ENCODE results near the gene CPNE9. TPM values are rescaled to one million over a fixed set of nuclear protein-coding genes. Genes with fewer than 3 reads are reported as not detected.

The CPNE9 gene
- total and polyA plus RNA-seq, 12 donors: 0.46 TPM; not detected in 11

Other genes starting within 250 kb of the CPNE9 start
- not detected for gene LHFPL4, start 150.0 kb upstream of the CPNE9 start, total RNA-seq
- not detected for gene LHFPL4, start 150.0 kb upstream of the CPNE9 start, polyA plus RNA-seq
- gene MTMR14, start 54.3 kb upstream of the CPNE9 start, total RNA-seq: 10 to 100 TPM; 28.9 to 49.6 (median 38.6) TPM
- gene MTMR14, start 54.3 kb upstream of the CPNE9 start, polyA plus RNA-seq: 10 to 100 TPM; 24.2 to 48.4 TPM
- 10 to 100 TPM in 4 of 10 donors, 1 to 10 TPM in 6; 7.3 to 15.1 (median 9.1) TPM for gene BRPF1, start 27.9 kb downstream of the CPNE9 start, total RNA-seq
- gene BRPF1, start 27.9 kb downstream of the CPNE9 start, polyA plus RNA-seq: 1 to 10 TPM; 7.3 to 8.5 TPM
- gene OGG1, start 46.1 kb downstream of the CPNE9 start, total RNA-seq: 10 to 100 TPM in 3 of 10 donors, 1 to 10 TPM in 7; 5.2 to 10.8 (median 8.0) TPM
- 10 to 100 TPM; 11.3 to 15.1 TPM for gene OGG1, start 46.1 kb downstream of the CPNE9 start, polyA plus RNA-seq
- gene CAMK1, start 66.1 kb downstream of the CPNE9 start, total RNA-seq: 10 to 100 TPM in 4 of 10 donors, 1 to 10 TPM in 6; 6.2 to 19.5 (median 8.3) TPM
- 10 to 100 TPM; 18.3 to 27.1 TPM for gene CAMK1, start 66.1 kb downstream of the CPNE9 start, polyA plus RNA-seq
- gene TADA3, start 88.6 kb downstream of the CPNE9 start, total RNA-seq: 10 to 100 TPM; 38.5 to 59.6 (median 42.9) TPM
- 10 to 100 TPM; 48.7 to 51.4 TPM for gene TADA3, start 88.6 kb downstream of the CPNE9 start, polyA plus RNA-seq
- 100 to 1,000 TPM in 1 of 10 donors, 10 to 100 TPM in 9; 40.6 to 111 (median 55.0) TPM for gene ARPC4, start 89.2 kb downstream of the CPNE9 start, total RNA-seq
- gene ARPC4, start 89.2 kb downstream of the CPNE9 start, polyA plus RNA-seq: 100 to 1,000 TPM in 1 of 2 donors, 10 to 100 TPM in 1; 27.9 to 104 TPM
- gene TTLL3, start 106.4 kb downstream of the CPNE9 start, total RNA-seq: 10 to 100 TPM in 7 of 10 donors, 1 to 10 TPM in 3; 8.7 to 20.5 (median 13.7) TPM
- gene TTLL3, start 106.4 kb downstream of the CPNE9 start, polyA plus RNA-seq: 10 to 100 TPM in 1 of 2 donors, 1 to 10 TPM in 1; 6.7 to 35.0 TPM
- gene RPUSD3, start 140.2 kb downstream of the CPNE9 start, total RNA-seq: 10 to 100 TPM; 26.4 to 42.3 (median 29.4) TPM
- 10 to 100 TPM; 43.4 to 45.7 TPM for gene RPUSD3, start 140.2 kb downstream of the CPNE9 start, polyA plus RNA-seq
- gene CIDEC, start 176.4 kb downstream of the CPNE9 start, total RNA-seq: 10 to 100 TPM in 2 of 10 donors, 1 to 10 TPM in 5, under 1 TPM in 2, not detected in 1; 0.27 to 18.3 (median 4.4) TPM
- gene CIDEC, start 176.4 kb downstream of the CPNE9 start, polyA plus RNA-seq: 10 to 100 TPM in 1 of 2 donors, 1 to 10 TPM in 1; 8.0 to 25.3 TPM
- 10 to 100 TPM; 13.8 to 25.0 (median 18.0) TPM for gene JAGN1, start 186.8 kb downstream of the CPNE9 start, total RNA-seq
- gene JAGN1, start 186.8 kb downstream of the CPNE9 start, polyA plus RNA-seq: 10 to 100 TPM; 23.2 to 69.3 TPM
- gene IL17RE, start 199.0 kb downstream of the CPNE9 start, total RNA-seq: 1 to 10 TPM in 4 of 10 donors, under 1 TPM in 6; 0.16 to 2.3 (median 0.92) TPM
- 1 to 10 TPM; 1.3 to 1.6 TPM for gene IL17RE, start 199.0 kb downstream of the CPNE9 start, polyA plus RNA-seq
- 10 to 100 TPM; 18.6 to 36.2 (median 27.9) TPM for gene IL17RC, start 213.3 kb downstream of the CPNE9 start, total RNA-seq
- gene IL17RC, start 213.3 kb downstream of the CPNE9 start, polyA plus RNA-seq: 10 to 100 TPM; 40.7 to 62.3 TPM
- gene CRELD1, start 230.0 kb downstream of the CPNE9 start, total RNA-seq: 10 to 100 TPM; 49.5 to 76.5 (median 65.4) TPM
- gene CRELD1, start 230.0 kb downstream of the CPNE9 start, polyA plus RNA-seq: 10 to 100 TPM; 58.0 to 92.1 TPM
- gene PRRT3, start 248.6 kb downstream of the CPNE9 start, total RNA-seq: 1 to 10 TPM in 6 of 10 donors, under 1 TPM in 4; 0.45 to 2.0 (median 1.4) TPM
- under 1 TPM; 0.54 to 0.95 TPM for gene PRRT3, start 248.6 kb downstream of the CPNE9 start, polyA plus RNA-seq

Data from heart right ventricle (tissue), 12 donors.